D721Med (cell line): ENCODE data around the gene CCDC85A.

Source experiments
- DNase-seq: peaks from one replicate; pipeline ENCODE4 v3.0.0; 2011; ENCODE audit warnings: low spot score; ENCODE audit not compliant: insufficient read length
- FAIRE-seq: peaks from 2 replicates; lab custom pipeline; 2011; peaks lifted over from hg19 to GRCh38; lab: Jason Lieb, UNC
- TF ChIP-seq, protein P1 (sequence below): IDR thresholded peaks from 2 replicates; pipeline ENCODE4 v1.5.1; 2012; ENCODE audit warnings: mild to moderate bottlenecking, control low read depth; ENCODE audit not compliant: insufficient read depth; ENCODE audit errors: missing control alignments

The CCDC85A gene

DNA sequence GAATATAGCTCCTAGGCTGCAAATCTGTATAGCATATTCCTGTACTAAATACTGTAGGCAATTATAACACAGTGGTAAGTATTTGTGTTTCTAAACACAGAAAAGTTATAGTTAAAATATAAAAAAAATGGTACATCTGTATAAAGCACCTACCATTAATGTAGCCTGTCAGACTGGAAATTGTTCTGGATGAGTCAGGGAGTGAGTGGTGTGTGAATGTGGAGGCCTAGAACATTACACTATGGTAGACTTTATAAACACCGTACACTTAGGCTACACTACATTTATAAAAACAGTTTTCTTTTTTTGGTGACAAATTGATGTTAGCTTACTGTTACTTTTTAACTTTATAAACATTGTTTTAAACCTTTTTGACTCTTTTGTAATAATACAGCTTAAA is 226.3 kb downstream of the CCDC85A start:
- FAIRE-seq (no peak), DNase-seq (no peak)
- TF ChIP-seq, protein P1, sequence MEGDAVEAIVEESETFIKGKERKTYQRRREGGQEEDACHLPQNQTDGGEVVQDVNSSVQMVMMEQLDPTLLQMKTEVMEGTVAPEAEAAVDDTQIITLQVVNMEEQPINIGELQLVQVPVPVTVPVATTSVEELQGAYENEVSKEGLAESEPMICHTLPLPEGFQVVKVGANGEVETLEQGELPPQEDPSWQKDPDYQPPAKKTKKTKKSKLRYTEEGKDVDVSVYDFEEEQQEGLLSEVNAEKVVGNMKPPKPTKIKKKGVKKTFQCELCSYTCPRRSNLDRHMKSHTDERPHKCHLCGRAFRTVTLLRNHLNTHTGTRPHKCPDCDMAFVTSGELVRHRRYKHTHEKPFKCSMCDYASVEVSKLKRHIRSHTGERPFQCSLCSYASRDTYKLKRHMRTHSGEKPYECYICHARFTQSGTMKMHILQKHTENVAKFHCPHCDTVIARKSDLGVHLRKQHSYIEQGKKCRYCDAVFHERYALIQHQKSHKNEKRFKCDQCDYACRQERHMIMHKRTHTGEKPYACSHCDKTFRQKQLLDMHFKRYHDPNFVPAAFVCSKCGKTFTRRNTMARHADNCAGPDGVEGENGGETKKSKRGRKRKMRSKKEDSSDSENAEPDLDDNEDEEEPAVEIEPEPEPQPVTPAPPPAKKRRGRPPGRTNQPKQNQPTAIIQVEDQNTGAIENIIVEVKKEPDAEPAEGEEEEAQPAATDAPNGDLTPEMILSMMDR = no peak

DNA sequence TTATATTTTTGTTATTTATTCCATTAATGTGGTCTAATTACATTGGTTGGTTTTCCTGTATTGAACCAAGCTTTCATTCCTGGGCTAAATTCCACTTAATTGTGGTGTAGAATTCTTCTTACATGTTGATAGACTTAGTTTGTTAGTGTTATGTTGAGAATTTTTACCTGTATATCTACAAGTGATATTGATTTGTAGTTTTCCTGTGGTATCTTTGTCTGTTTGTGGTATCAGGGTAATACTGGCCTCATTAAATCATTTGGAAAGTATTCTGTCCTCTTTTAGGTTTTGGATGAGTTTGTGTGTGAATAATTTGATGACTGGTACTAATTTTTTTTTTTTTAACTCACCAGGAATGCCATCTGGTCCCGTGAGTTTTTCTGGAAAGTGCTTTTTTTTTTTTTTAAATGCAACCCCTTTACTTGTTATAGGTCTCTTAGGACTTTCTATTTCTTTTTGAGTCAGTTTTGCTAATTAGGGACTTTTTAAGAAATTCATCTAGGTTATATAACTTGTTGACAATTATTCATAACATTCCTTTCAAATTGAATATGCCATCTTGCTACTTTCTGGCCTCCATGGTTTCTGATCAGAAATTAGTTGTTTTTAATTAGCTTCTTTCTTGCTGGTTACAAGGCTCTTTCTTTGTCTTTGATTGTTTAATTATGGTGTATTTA is 232.8 kb downstream of the CCDC85A start:
- TF ChIP-seq, protein P1 = no peak
- FAIRE-seq = no peak
- DNase-seq = no peak
